Trophoblast cell (in vitro differentiated cells and primary cell): ENCODE measurements around the gene GOT2.
"Not testable (repeated sequence)": the region's sequence is repeated elsewhere in the genome, so short reads cannot be mapped to it uniquely, and the experiment has no call there.

Source experiments
- DNase-seq, 2 donors: peaks; one replicate each; pipeline ENCODE4 v3.0.0-alpha.2; 2016
- H2AFZ ChIP-seq: 2 replicates; pipeline ENCODE4 v1.6.1; 2013; ENCODE audit warnings: low read length, moderate library complexity, mild to moderate bottlenecking; ENCODE audit not compliant: insufficient read depth, poor library complexity
- H2AK5ac ChIP-seq: 2 replicates; pipeline ENCODE4 v1.6.1; 2013; ENCODE audit warnings: mild to moderate bottlenecking, low read length
- H2BK120ac ChIP-seq: 2 replicates; pipeline ENCODE4 v1.6.1; 2013; ENCODE audit warnings: low read length, mild to moderate bottlenecking, moderate library complexity; ENCODE audit not compliant: insufficient read depth, poor library complexity
- H2BK12ac ChIP-seq: 2 replicates; pipeline ENCODE4 v1.6.1; 2013; ENCODE audit warnings: mild to moderate bottlenecking, low read length, moderate library complexity
- H2BK5ac ChIP-seq: 2 replicates; pipeline ENCODE4 v1.6.1; 2013; ENCODE audit warnings: low read length, low read depth, moderate library complexity, mild to moderate bottlenecking; ENCODE audit not compliant: poor library complexity
- H3K14ac ChIP-seq: 2 replicates; pipeline ENCODE4 v1.6.1; 2013; ENCODE audit warnings: mild to moderate bottlenecking, low read length
- H3K18ac ChIP-seq: 2 replicates; pipeline ENCODE4 v1.6.1; 2013; ENCODE audit warnings: mild to moderate bottlenecking, low read length
- H3K23ac ChIP-seq: 2 replicates; pipeline ENCODE4 v1.6.1; 2013; ENCODE audit warnings: low read length
- H3K27ac ChIP-seq: 2 replicates; pipeline ENCODE4 v1.5.1; 2013; ENCODE audit warnings: low read depth, mild to moderate bottlenecking, inconsistent platforms, low read length, moderate library complexity
- H3K27me3 ChIP-seq: 2 replicates; pipeline ENCODE4 v1.6.1; 2013; ENCODE audit warnings: inconsistent platforms, mild to moderate bottlenecking, low read length, moderate library complexity; ENCODE audit not compliant: insufficient read depth
- H3K36me3 ChIP-seq, 2 experiments: 1 replicate in 1 of 2; 2 replicates in 1 of 2; pipeline ENCODE4 v1.6.1; 2013; ENCODE audit warnings: low read length in 2 of 2, mild to moderate bottlenecking in 2 of 2, moderate library complexity in 1 of 2; ENCODE audit not compliant: insufficient read depth in 2 of 2, control insufficient read depth in 1 of 2
- H3K4ac ChIP-seq: 2 replicates; pipeline ENCODE4 v1.6.1; 2013; ENCODE audit warnings: low read depth, mild to moderate bottlenecking, low read length, moderate library complexity
- H3K4me1 ChIP-seq, 2 experiments: 1 replicate in 1 of 2; 2 replicates in 1 of 2; pipeline ENCODE4 v1.6.1; 2013; ENCODE audit warnings: low read length in 2 of 2, mild to moderate bottlenecking in 2 of 2, moderate library complexity in 1 of 2; ENCODE audit not compliant: insufficient read depth in 2 of 2, control insufficient read depth in 1 of 2
- H3K4me2 ChIP-seq: 2 replicates; pipeline ENCODE4 v1.6.1; 2013; ENCODE audit warnings: inconsistent platforms, mild to moderate bottlenecking, low read length, moderate library complexity
- H3K4me3 ChIP-seq: 2 replicates; pipeline ENCODE4 v1.5.1; 2013; ENCODE audit warnings: mild to moderate bottlenecking, low read depth, low read length, inconsistent platforms
- H3K79me1 ChIP-seq: one replicate; pipeline ENCODE4 v1.6.1; 2013; ENCODE audit warnings: low read length
- H3K79me2 ChIP-seq: 2 replicates; pipeline ENCODE4 v1.6.1; 2013; ENCODE audit warnings: low read length, mild to moderate bottlenecking; ENCODE audit not compliant: control insufficient read depth, insufficient read depth, poor library complexity
- H3K9ac ChIP-seq: 2 replicates; pipeline ENCODE4 v1.6.1; 2013; ENCODE audit warnings: mild to moderate bottlenecking, low read length
- H3K9me3 ChIP-seq: 2 replicates; pipeline ENCODE4 v1.6.1; 2013; ENCODE audit warnings: low read depth, mild to moderate bottlenecking, control low read depth, inconsistent platforms, low read length; ENCODE audit not compliant: insufficient read depth
- H4K12ac ChIP-seq: 2 replicates; pipeline ENCODE4 v1.6.1; 2013; ENCODE audit warnings: low read depth, mild to moderate bottlenecking, low read length, moderate library complexity
- H4K8ac ChIP-seq: 2 replicates; pipeline ENCODE4 v1.6.1; 2013; ENCODE audit warnings: low read depth, mild to moderate bottlenecking, low read length, moderate library complexity
- H4K91ac ChIP-seq: one replicate; pipeline ENCODE4 v1.6.1; 2013; ENCODE audit warnings: low read depth, mild to moderate bottlenecking, low read length, moderate library complexity
- WGBS: extraction: QIAGEN DNeasy Blood & Tissue Kit; methylation state at CpG from one replicate; pipeline ENCODE4 v1.1.7; 2013; ENCODE audit warnings: missing lambda C conversion rate; ENCODE audit not compliant: insufficient read length, insufficient coverage; ENCODE audit errors: extremely low coverage; 5-methylcytosine and 5-hydroxymethylcytosine counted together

GOT2 gene

GRCh38 chr16:58699151-58699550 is 35.0 kb downstream of the GOT2 start:
- Histone ChIP-seq H4K12ac (no peak overlapping the region), H4K8ac (no peak overlapping the region), H3K4me2 (no peak overlapping the region), H2AFZ (no peak overlapping the region), H3K27ac (no peak overlapping the region), H3K4me1 (no peaks in the 10 kb centered on the region), H3K14ac (no peak overlapping the region), H3K9ac (no peak overlapping the region), H3K4ac (no peak overlapping the region), H3K18ac (no peak overlapping the region), H4K91ac (no peak overlapping the region), H3K79me2 (no peaks in the 10 kb centered on the region), H3K23ac (no peak overlapping the region), H3K4me3 (no peak overlapping the region), H2BK120ac (no peak overlapping the region), H3K9me3 (no peaks in the 10 kb centered on the region), H3K79me1 (no peaks in the 10 kb centered on the region), H2BK5ac (no peak overlapping the region), H2BK12ac (no peak overlapping the region), H2AK5ac (no peak overlapping the region), H3K27me3 (no peaks in the 10 kb centered on the region), H3K36me3 (no peaks in the 10 kb centered on the region)
- no CpG with 5 or more reads among the region's 4 CpGs for WGBS
- DNase-seq, result no peak

DNA sequence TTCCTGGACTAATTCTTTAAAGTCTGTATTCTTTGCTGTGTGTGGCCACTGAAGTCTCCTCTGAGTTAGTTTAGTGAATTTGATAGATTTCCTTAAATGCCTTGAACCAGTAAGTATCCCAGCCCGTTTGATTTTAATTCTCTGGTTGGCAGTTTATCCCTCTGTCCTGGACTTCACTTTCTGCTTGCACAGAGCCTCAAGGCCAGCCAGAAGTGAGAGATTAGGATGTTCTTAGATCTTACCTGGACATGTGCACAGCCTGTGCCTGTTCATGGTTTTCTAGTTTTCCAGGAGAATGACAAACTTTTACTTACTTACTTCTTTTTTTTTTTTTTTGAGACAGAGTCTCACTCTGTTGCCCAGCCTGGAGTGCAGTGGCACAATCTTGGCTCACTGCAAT is 38.7 kb downstream of the GOT2 start:
- Histone ChIP-seq H3K27me3 (no peaks in the 10 kb centered on the region), H3K9me3 (peaks cover 3% of the 10 kb centered on the region), H4K8ac (no peak overlapping the region), H4K12ac (no peak overlapping the region), H3K4ac (no peak overlapping the region), H3K14ac (no peak overlapping the region), H2BK12ac (no peak overlapping the region), H3K4me3 (no peak overlapping the region), H3K79me1 (no peaks in the 10 kb centered on the region), H4K91ac (no peak overlapping the region), H2BK5ac (no peak overlapping the region), H3K4me1 (no peaks in the 10 kb centered on the region), H2AFZ (no peak overlapping the region), H2AK5ac (no peak overlapping the region), H2BK120ac (no peak overlapping the region), H3K23ac (no peak overlapping the region), H3K36me3 (no peaks in the 10 kb centered on the region), H3K27ac (no peak overlapping the region), H3K79me2 (no peaks in the 10 kb centered on the region), H3K4me2 (no peak overlapping the region), H3K9ac (no peak overlapping the region), H3K18ac (no peak overlapping the region)
- no CpG with 5 or more reads among the region's 1 CpG for WGBS
- DNase-seq, result no peak

DNA sequence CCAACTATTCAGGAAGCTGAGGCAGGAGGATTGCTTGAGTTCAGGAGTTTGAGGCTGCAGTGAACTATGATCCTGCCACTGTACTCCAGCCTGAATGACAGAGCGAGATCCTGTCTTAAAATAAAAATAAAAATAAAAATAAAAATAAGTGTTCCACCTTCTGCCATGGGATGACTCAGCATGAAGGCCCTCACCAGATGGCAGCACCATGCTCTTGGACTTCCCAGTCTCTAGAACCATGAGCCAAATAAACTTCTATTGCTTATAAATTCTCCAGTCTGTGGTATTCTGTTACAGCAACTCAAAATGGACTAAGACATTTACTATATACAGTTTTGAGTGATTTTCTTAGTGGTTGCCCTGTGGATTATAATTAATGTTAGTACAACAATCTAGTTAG is 41.7 kb downstream of the GOT2 start:
- H3K27ac ChIP-seq, result no peak overlapping the region
- H3K23ac ChIP-seq, result no peak overlapping the region

GRCh38 chr16:58686985-58687706 is 47.0 kb downstream of the GOT2 start:
- not testable (repeated sequence) for H2AFZ ChIP-seq, H3K4me2 ChIP-seq, H3K27me3 ChIP-seq, H3K18ac ChIP-seq, H3K23ac ChIP-seq, H2BK12ac ChIP-seq, H3K9me3 ChIP-seq, H3K79me2 ChIP-seq, H2BK5ac ChIP-seq, H2BK120ac ChIP-seq, H3K27ac ChIP-seq, H3K79me1 ChIP-seq, H3K14ac ChIP-seq, H4K12ac ChIP-seq, H3K9ac ChIP-seq, H3K4ac ChIP-seq, H4K91ac ChIP-seq, H3K36me3 ChIP-seq, H3K4me3 ChIP-seq, H2AK5ac ChIP-seq, H4K8ac ChIP-seq
- H3K4me1 ChIP-seq, result peaks cover 9 to 14% of the 10 kb centered on the region in 2 experiments
- DNase-seq, result peak in 1 of 2 donors; percentile 21
- no CpG with 5 or more reads among the region's 8 CpGs for WGBS

More for the DNA sequence above, 41.7 kb downstream of the GOT2 start:
- Histone ChIP-seq H4K91ac (no peak overlapping the region), H3K79me2 (no peaks in the 10 kb centered on the region), H2AFZ (no peak overlapping the region), H4K8ac (no peak overlapping the region), H2BK5ac (no peak overlapping the region), H3K27me3 (no peaks in the 10 kb centered on the region), H3K4me1 (no peaks in the 10 kb centered on the region), H2BK120ac (no peak overlapping the region), H3K18ac (no peak overlapping the region), H2BK12ac (no peak overlapping the region), H3K4ac (no peak overlapping the region), H3K9me3 (peaks cover 3% of the 10 kb centered on the region), H3K79me1 (no peaks in the 10 kb centered on the region), H3K9ac (no peak overlapping the region), H3K36me3 (no peaks in the 10 kb centered on the region), H3K4me2 (no peak overlapping the region), H3K4me3 (no peak overlapping the region), H3K14ac (no peak overlapping the region), H2AK5ac (no peak overlapping the region), H4K12ac (no peak overlapping the region)
- WGBS, result no CpG with 5 or more reads among the region's 1 CpG
- DNase-seq, result no peak
